GM13977 (cell line): ENCODE measurements around the gene CCDC24.

Experiments used
- DNase-seq: peaks from one replicate; pipeline ENCODE4 v3.0.0; 2012; ENCODE audit warnings: low spot score
- in situ Hi-C: fragments of 300-500 bp; cut with MboI; formaldehyde crosslinking; loops from one replicate; pipeline ENCODE4 v1.12.0; 2022; ENCODE audit warnings: low sequenced_read_pairs, low pct_unique_long_range_greater_than_20kb, mixed read lengths, inconsistent platforms; ENCODE audit not compliant: unreplicated experiment
- TF ChIP-seq, protein P1 (sequence below): IDR thresholded peaks from 2 replicates; pipeline ENCODE4 v1.5.1; 2012; ENCODE audit warnings: mild to moderate bottlenecking, control low read depth; ENCODE audit not compliant: insufficient read depth; ENCODE audit errors: extremely low read depth, missing control alignments

CCDC24 gene

GRCh38 chr1:43961692-43962091 lies 29.7 kb upstream of the CCDC24 start:
- TF ChIP-seq, protein P1, sequence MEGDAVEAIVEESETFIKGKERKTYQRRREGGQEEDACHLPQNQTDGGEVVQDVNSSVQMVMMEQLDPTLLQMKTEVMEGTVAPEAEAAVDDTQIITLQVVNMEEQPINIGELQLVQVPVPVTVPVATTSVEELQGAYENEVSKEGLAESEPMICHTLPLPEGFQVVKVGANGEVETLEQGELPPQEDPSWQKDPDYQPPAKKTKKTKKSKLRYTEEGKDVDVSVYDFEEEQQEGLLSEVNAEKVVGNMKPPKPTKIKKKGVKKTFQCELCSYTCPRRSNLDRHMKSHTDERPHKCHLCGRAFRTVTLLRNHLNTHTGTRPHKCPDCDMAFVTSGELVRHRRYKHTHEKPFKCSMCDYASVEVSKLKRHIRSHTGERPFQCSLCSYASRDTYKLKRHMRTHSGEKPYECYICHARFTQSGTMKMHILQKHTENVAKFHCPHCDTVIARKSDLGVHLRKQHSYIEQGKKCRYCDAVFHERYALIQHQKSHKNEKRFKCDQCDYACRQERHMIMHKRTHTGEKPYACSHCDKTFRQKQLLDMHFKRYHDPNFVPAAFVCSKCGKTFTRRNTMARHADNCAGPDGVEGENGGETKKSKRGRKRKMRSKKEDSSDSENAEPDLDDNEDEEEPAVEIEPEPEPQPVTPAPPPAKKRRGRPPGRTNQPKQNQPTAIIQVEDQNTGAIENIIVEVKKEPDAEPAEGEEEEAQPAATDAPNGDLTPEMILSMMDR: no peak
- DNase-seq: no peak
- in situ Hi-C loops: no loop called here

DNA sequence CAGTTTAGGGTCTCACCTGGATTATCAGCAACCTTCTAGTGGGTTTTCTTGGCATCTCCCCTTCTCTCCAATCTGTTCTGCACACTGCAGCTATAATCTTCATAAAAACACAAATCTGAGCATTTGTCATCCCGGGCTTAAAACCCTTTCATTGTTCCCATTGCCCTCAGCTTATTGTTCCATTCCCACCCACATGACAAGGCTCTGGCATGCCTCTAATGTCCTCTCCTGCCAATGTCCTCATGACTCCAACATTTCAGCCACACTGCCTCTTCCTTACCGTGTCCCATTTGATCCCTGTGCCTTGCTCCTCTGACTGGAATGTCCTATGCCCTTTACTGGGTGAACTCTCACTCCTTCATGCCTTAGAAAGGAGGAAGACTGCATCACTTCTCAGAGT lies 29.1 kb upstream of the CCDC24 start:
- in situ Hi-C loops: no loop called here
- TF ChIP-seq, protein P1: no peak
- DNase-seq: no peak

DNA sequence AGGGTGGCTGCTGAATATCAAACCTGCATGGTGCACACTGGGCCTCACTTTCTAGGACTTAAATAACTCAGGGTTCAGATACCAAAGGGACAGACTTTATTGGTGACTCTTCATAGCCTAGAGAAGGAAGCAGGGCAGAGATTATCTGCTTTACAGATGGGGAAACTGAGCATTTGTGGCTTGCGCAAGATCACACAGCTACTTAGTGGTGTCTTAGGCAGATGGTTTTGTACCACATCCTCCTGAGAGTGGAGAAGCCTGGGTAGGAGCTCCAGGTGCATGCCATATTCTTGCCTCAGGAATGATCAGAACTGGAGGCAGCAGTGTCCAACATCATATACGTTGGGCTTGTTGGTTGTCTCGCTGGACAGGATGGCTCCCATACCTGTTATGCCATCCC lies 28.4 kb upstream of the CCDC24 start:
- no peak for DNase-seq
- TF ChIP-seq, protein P1: no peak
- in situ Hi-C loops: no loop called here

- no peak for DNase-seq
- TF ChIP-seq, protein P1: no peak
- in situ Hi-C loops: no loop called here
Observed at GRCh38 chr1:43963890-43964289, 27.5 kb upstream of the CCDC24 start.

DNA sequence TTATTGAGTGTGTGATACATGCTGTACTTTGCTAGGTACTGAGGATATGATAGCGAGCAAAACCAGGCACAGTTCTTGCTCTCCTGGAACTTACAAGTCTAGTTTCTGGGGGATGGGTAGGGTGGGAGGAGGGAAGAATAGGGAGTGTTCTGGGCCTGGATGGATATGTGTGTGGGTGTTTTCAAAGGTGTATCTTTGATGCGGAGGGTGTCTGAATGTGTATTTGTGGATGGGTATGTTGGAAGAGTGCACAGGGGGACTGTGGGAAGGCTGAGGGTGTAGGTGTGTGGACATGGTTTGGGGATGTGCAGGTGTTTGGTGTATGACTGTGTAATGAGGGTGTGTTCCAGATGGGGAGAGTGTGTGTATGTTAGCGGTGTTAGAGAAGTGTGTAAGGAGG lies 26.1 kb upstream of the CCDC24 start:
- no peak for DNase-seq
- in situ Hi-C loops: no loop called here
- TF ChIP-seq, protein P1: no peak

DNA sequence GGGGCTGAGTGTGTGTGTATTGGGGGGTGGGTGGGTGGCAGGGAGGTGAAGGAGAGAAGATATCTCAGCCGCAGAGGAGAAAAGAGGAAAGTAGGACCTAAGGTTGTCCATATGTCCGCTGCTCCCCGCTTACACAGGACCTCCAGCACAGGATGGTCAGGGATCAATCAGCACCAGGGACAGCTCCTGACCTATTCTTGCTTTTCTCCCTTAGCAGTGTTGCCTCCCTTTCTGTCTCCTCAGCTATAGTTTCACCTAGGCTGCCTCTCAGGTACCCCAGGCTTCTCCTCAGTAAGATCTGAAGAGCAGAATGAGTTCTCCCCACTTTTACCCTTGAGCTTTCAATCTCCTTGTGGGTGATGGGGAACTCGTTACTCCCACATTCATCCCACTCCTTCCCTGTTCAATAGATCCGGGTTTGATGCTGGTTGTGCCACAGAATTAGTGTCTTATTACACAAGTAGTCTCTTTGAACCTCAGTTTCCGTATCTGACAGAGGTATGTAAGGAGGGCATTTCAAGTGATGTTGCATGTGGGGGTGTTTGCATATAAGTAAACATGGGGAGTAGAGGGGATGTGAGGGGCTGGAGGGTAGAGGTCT lies 23.0 kb upstream of the CCDC24 start:
- in situ Hi-C loops: no loop called here
- TF ChIP-seq, protein P1: no peak
- no peak for DNase-seq

DNA sequence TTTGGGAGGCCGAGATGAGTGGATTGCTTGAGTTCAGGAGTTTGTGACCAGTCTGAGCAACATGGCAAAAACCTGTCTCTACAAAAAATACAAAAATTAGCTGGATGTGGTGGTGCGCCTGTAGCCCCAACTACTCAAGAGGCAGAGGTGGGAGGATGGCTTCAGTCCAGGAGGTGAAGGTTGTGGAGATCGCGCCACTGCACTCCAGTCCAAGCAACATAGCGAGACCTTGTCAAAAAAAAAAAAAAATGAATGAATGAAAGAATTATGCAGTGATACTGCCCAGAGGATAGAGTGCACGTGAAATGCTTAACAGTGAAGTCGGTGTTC lies 22.0 kb upstream of the CCDC24 start:
- TF ChIP-seq, protein P1: no peak
- in situ Hi-C loops: no loop called here
- DNase-seq: no peak
